A549 (cell line): ENCODE measurements around the gene ARHGAP10.

Source experiments
- CBX8 ChIP-seq: fragments of 200-600 bp; sonication (generic); IDR thresholded peaks from 2 replicates; pipeline ENCODE4 v1.6.1; 2016
- JUNB ChIP-seq: fragments of >200 bp; sonication (Bioruptor Twin); formaldehyde crosslinking; IDR thresholded peaks from 2 replicates; pipeline ENCODE4 v1.6.1; 2016
- POLR2AphosphoS2 ChIP-seq: conservative IDR thresholded peaks from 2 replicates; pipeline ENCODE4 v1.6.1; 2012; ENCODE audit warnings: low read length, improper control_type of control experiment, inconsistent platforms
- REST ChIP-seq: fragments of 200-600 bp; sonication (generic); IDR thresholded peaks from 2 replicates; pipeline ENCODE4 v1.6.1; 2016; ENCODE audit warnings: antibody characterized with exemption, mild to moderate bottlenecking, moderate library complexity

- no peak for TF ChIP-seq CBX8
- no peak for TF ChIP-seq REST
- TF ChIP-seq JUNB, result no peak
- TF ChIP-seq POLR2AphosphoS2, result no peak
Measured at GRCh38 chr4:147824316-147824715, 92.4 kb downstream of the ARHGAP10 start.
